NCI-H146 (cell line): ENCODE results near the gene EPHA8.

Experiments
- DNase-seq: peaks from one replicate; lab custom pipeline; 2025; lab: John Stamatoyannopoulos, UW

Gene EPHA8

GRCh38 chr1:22567197-22567596 is 3.9 kb downstream of the EPHA8 start:
- no peak for DNase-seq

GRCh38 chr1:22567994-22568393 is 4.7 kb downstream of the EPHA8 start:
- DNase-seq: no peak

- DNase-seq: no peak
Measured at GRCh38 chr1:22569269-22569668, 6.0 kb downstream of the EPHA8 start.

- no peak for DNase-seq
Measured at GRCh38 chr1:22570140-22570909, 7.0 kb downstream of the EPHA8 start.

GRCh38 chr1:22572818-22573217 is 9.5 kb downstream of the EPHA8 start:
- DNase-seq: no peak

- DNase-seq: no peak
Measured at GRCh38 chr1:22573237-22573636, 9.9 kb downstream of the EPHA8 start.

- no peak for DNase-seq
Measured at GRCh38 chr1:22575532-22576149, 12.4 kb downstream of the EPHA8 start.

GRCh38 chr1:22576150-22576544 is 12.9 kb downstream of the EPHA8 start:
- no peak for DNase-seq

- no peak for DNase-seq
Measured at GRCh38 chr1:22576617-22577016, 13.3 kb downstream of the EPHA8 start.

GRCh38 chr1:22578732-22579361 is 15.6 kb downstream of the EPHA8 start:
- DNase-seq: no peak

- peak; percentile 33 for DNase-seq
Measured at GRCh38 chr1:22579541-22580155, 16.4 kb downstream of the EPHA8 start.

GRCh38 chr1:22582661-22583635 is 19.7 kb downstream of the EPHA8 start:
- DNase-seq: peak; percentile 8

- DNase-seq: no peak
Measured at GRCh38 chr1:22584001-22584562, 20.8 kb downstream of the EPHA8 start.

- no peak for DNase-seq
Measured at GRCh38 chr1:22584970-22585369, 21.7 kb downstream of the EPHA8 start.

- DNase-seq: no peak
Measured at GRCh38 chr1:22585471-22585870, 22.2 kb downstream of the EPHA8 start.

GRCh38 chr1:22586356-22587130 is 23.3 kb downstream of the EPHA8 start:
- DNase-seq: no peak

- no peak for DNase-seq
Measured at GRCh38 chr1:22587247-22587646, 24.0 kb downstream of the EPHA8 start.

GRCh38 chr1:22588899-22589422 is 25.7 kb downstream of the EPHA8 start:
- no peak for DNase-seq

- DNase-seq: no peak
Measured at GRCh38 chr1:22591576-22591975, 28.3 kb downstream of the EPHA8 start.

GRCh38 chr1:22592051-22592450 is 28.8 kb downstream of the EPHA8 start:
- DNase-seq: no peak
